Activated T-cell treated with anti-CD3 and anti-CD28 coated beads for 24 hours (primary cell): ENCODE measurements around the gene PGGT1B.

Experiments
- DNase-seq: peaks from one replicate; pipeline ENCODE4 v3.0.0-alpha.2; 2020; ENCODE audit warnings: low read depth

The PGGT1B gene

GRCh38 chr5:115180165-115180709 is 82.4 kb downstream of the PGGT1B start:
- no peak for DNase-seq

GRCh38 chr5:115179394-115180164 is 83.1 kb downstream of the PGGT1B start:
- DNase-seq: no peak

- no peak for DNase-seq
These were observed 83.7 kb downstream of the PGGT1B start for GRCh38 chr5:115179030-115179393.

- DNase-seq: no peak
These were observed 91.7 kb downstream of the PGGT1B start for GRCh38 chr5:115170929-115171510.

- DNase-seq: no peak
These were observed 92.3 kb downstream of the PGGT1B start for GRCh38 chr5:115170134-115170928.

GRCh38 chr5:115169487-115170133 is 93.1 kb downstream of the PGGT1B start, which contains the start of gene TRIM36:
Gene TRIM36, minus strand, starts transcription at chr5:115169908. Its CDS starts 274 bp downstream, at chr5:115169634.
- peak; percentile 88 for DNase-seq

- no peak for DNase-seq
These were observed 93.7 kb downstream of the PGGT1B start for GRCh38 chr5:115168829-115169486.

GRCh38 chr5:115166744-115167393 is 95.8 kb downstream of the PGGT1B start:
- DNase-seq: no peak

- no peak for DNase-seq
These were observed 96.9 kb downstream of the PGGT1B start for GRCh38 chr5:115165790-115166189.

- no peak for DNase-seq
These were observed 101.7 kb downstream of the PGGT1B start for GRCh38 chr5:115160975-115161475.
